Measurements from ENCODE around the gene ALX3.

- no peak for TF ChIP-seq POLR2A (IDR thresholded peaks at IDR 0.05; ENCODE audit: extremely low read depth, insufficient read length)
- TF ChIP-seq, protein P1, sequence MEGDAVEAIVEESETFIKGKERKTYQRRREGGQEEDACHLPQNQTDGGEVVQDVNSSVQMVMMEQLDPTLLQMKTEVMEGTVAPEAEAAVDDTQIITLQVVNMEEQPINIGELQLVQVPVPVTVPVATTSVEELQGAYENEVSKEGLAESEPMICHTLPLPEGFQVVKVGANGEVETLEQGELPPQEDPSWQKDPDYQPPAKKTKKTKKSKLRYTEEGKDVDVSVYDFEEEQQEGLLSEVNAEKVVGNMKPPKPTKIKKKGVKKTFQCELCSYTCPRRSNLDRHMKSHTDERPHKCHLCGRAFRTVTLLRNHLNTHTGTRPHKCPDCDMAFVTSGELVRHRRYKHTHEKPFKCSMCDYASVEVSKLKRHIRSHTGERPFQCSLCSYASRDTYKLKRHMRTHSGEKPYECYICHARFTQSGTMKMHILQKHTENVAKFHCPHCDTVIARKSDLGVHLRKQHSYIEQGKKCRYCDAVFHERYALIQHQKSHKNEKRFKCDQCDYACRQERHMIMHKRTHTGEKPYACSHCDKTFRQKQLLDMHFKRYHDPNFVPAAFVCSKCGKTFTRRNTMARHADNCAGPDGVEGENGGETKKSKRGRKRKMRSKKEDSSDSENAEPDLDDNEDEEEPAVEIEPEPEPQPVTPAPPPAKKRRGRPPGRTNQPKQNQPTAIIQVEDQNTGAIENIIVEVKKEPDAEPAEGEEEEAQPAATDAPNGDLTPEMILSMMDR (IDR thresholded peaks at IDR 0.05; ENCODE audit: low read depth, low read length), result no peak
These were observed 16.5 kb upstream of the ALX3 start for GRCh38 chr1:110086961-110087360.
